Stimulated activated CD4-positive, alpha-beta T cell treated with anti-CD3 and anti-CD28 coated beads, Interleukin-12 subunit alpha, Interleukin-12 subunit beta, amount 100 ng/mL, for 24 hours (primary cell): ENCODE results near the gene TBCD.
"Not testable (repeated sequence)": the region's sequence is repeated elsewhere in the genome, so short reads cannot be mapped to it uniquely, and the experiment has no call there.

Experiments
- DNase-seq, 2 experiments: peaks; one replicate each; pipeline ENCODE4 v3.0.0-alpha.2; 2020; ENCODE audit warnings: low read depth in 2 of 2

TBCD gene

GRCh38 chr17:82974136-82974952 lies 222.5 kb downstream of the TBCD start:
- DNase-seq: no peak

GRCh38 chr17:82976982-82977488 lies 225.2 kb downstream of the TBCD start:
- no peak for DNase-seq

- no peak for DNase-seq
Observed at GRCh38 chr17:82977606-82978005, 225.7 kb downstream of the TBCD start.

GRCh38 chr17:82978765-82979349 lies 227.0 kb downstream of the TBCD start:
- no peak for DNase-seq

GRCh38 chr17:82979718-82980117 lies 227.9 kb downstream of the TBCD start:
- DNase-seq: no peak

- no peak for DNase-seq
Observed at GRCh38 chr17:82980632-82981031, 228.8 kb downstream of the TBCD start.

- no peak for DNase-seq
Observed at GRCh38 chr17:82981141-82981730, 229.4 kb downstream of the TBCD start.

GRCh38 chr17:82983510-82984248 lies 231.8 kb downstream of the TBCD start:
- no peak for DNase-seq

- not testable (repeated sequence) for DNase-seq
Observed at GRCh38 chr17:82984249-82984617, 232.4 kb downstream of the TBCD start.

- no peak for DNase-seq
Observed at GRCh38 chr17:82984751-82985427, 233.0 kb downstream of the TBCD start.

- no peak for DNase-seq
Observed at GRCh38 chr17:82985428-82985805, 233.6 kb downstream of the TBCD start.

GRCh38 chr17:82985973-82986372 lies 234.1 kb downstream of the TBCD start:
- DNase-seq: peak in 1 of 2 experiments; percentile 20

GRCh38 chr17:82989051-82989450 lies 237.2 kb downstream of the TBCD start:
- DNase-seq: not testable (repeated sequence)

GRCh38 chr17:82989881-82990280 lies 238.0 kb downstream of the TBCD start:
- no peak for DNase-seq

GRCh38 chr17:82993005-82993404 lies 241.1 kb downstream of the TBCD start:
- no peak for DNase-seq
